ENCODE measurements around the gene ITGA2B. TPM values are rescaled to one million over a fixed set of nuclear protein-coding genes. Genes with fewer than 3 reads are reported as not detected.

Gene ITGA2B
- total and polyA plus RNA-seq, 11 donors, result 0.16 to 1.8 (median 0.34) TPM

GRCh38 chr17:44352828-44353671, 36.4 kb downstream of the ITGA2B start:
- no peak for TF ChIP-seq CTCF (IDR thresholded peaks at IDR 0.05)
- no peak for TF ChIP-seq POLR2A (IDR thresholded peaks at IDR 0.05)
- no peak for DNase-seq
- Histone ChIP-seq H3K4me3 (peak overlapping the region in 9 of 12 donors; percentile 23 to 58 (median 49)), H3K4me1 (peaks cover 0 to 14% (median 0%) of the 10 kb centered on the region in 12 donors), H3K9me3 (no peaks in the 10 kb centered on the region), H3K27me3 (no peaks in the 10 kb centered on the region), H3K27ac (peak overlapping the region in 3 of 12 donors; percentile 37 to 54 (median 42)), H3K36me3 (peaks cover 0 to 48% (median 31%) of the 10 kb centered on the region in 9 donors)
- intact Hi-C loops (cut with DNase I), result no loop called here
- no peak for ATAC-seq
- WGBS, 4 donors, result 57 to 78% (median 68%) methylated on average over 14 to 22 of the region's 22 CpGs

GRCh38 chr17:44351961-44352827, 37.3 kb downstream of the ITGA2B start:
- DNase-seq, result no peak
- intact Hi-C loops (cut with DNase I), result no loop called here
- TF ChIP-seq CTCF (IDR thresholded peaks at IDR 0.05) (no peak), POLR2A (IDR thresholded peaks at IDR 0.05) (no peak)
- 81 to 93% (median 86%) methylated on average over 16 to 36 of the region's 36 CpGs for WGBS, 4 donors
- peaks cover 0 to 48% (median 31%) of the 10 kb centered on the region in 9 donors for H3K36me3 ChIP-seq
- H3K27me3 ChIP-seq, result no peaks in the 10 kb centered on the region
- no peaks in the 10 kb centered on the region for H3K9me3 ChIP-seq
- no peak for ATAC-seq
- H3K27ac ChIP-seq, result no peak overlapping the region
- no peak overlapping the region for H3K4me3 ChIP-seq
- peaks cover 0 to 23% (median 0%) of the 10 kb centered on the region in 12 donors for H3K4me1 ChIP-seq

GRCh38 chr17:44351464-44351863, 38.0 kb downstream of the ITGA2B start:
- Histone ChIP-seq H3K27me3 (no peaks in the 10 kb centered on the region), H3K4me3 (no peak overlapping the region), H3K27ac (no peak overlapping the region), H3K4me1 (peaks cover 0 to 30% (median 0%) of the 10 kb centered on the region in 12 donors), H3K36me3 (peaks cover 0 to 48% (median 31%) of the 10 kb centered on the region in 9 donors), H3K9me3 (no peaks in the 10 kb centered on the region)
- ATAC-seq (no peak), DNase-seq (no peak)
- intact Hi-C loops (cut with DNase I), result no loop called here
- WGBS, 4 donors, result 85 to 95% (median 90%) methylated on average over 6 to 8 of the region's 8 CpGs
- no peak for TF ChIP-seq POLR2A (IDR thresholded peaks at IDR 0.05)
- TF ChIP-seq CTCF (IDR thresholded peaks at IDR 0.05), result no peak
